Psoas muscle (tissue), 8 donors: Measurements from ENCODE around the gene TYK2. TPM values are rescaled to one million over a fixed set of nuclear protein-coding genes. Genes with fewer than 3 reads are reported as not detected.

Experiments used
- ATAC-seq, 4 donors: fragments of 200-7000 bp; cut with Tn5 transposase; one replicate each; pipeline ENCODE4 v1.9.1; 2020; ENCODE audit warnings: moderate library complexity in 3 of 4, mild to moderate bottlenecking in 2 of 4
- DNase-seq, 2 donors: peaks; one replicate each; pipeline ENCODE4 v3.0.0-alpha.2; 2020
- H3K27ac ChIP-seq: fragments of 200-600 bp; one replicate; pipeline ENCODE4 v1.8.0; 2022
- H3K27me3 ChIP-seq, 3 donors: fragments of 200-600 bp in 1 of 3; one replicate each; pipeline versions ENCODE4 v1.6.1 to v1.8.0; 2013 to 2022; ENCODE audit warnings: low read length in 2 of 3, mild to moderate bottlenecking in 2 of 3, moderate library complexity in 1 of 3; ENCODE audit not compliant: insufficient read depth in 3 of 3
- H3K36me3 ChIP-seq, 2 donors: fragments of 200-600 bp in 1 of 2; one replicate each; pipeline versions ENCODE4 v1.6.1 to v1.8.0; 2013 to 2022; ENCODE audit warnings: low read depth in 1 of 2, mild to moderate bottlenecking in 1 of 2, moderate library complexity in 1 of 2; ENCODE audit not compliant: insufficient read depth in 1 of 2
- H3K4me1 ChIP-seq: fragments of 200-600 bp; one replicate; pipeline ENCODE4 v1.8.0; 2022
- H3K4me3 ChIP-seq: fragments of 200-600 bp; one replicate; pipeline ENCODE4 v1.8.0; 2022; ENCODE audit warnings: mild to moderate bottlenecking
- H3K9me3 ChIP-seq: fragments of 200-600 bp; one replicate; pipeline ENCODE4 v1.8.0; 2022
- CTCF ChIP-seq: fragments of 200-600 bp; IDR thresholded peaks from one replicate; pipeline ENCODE4 v1.8.0; 2022; ENCODE audit warnings: antibody characterized with exemption
- WGBS, 3 donors: extraction: QIAGEN DNeasy Blood & Tissue Kit; methylation state at CpG; one replicate each; pipeline versions ENCODE4 v1.1.6 to v1.1.7; 2013; 5-methylcytosine and 5-hydroxymethylcytosine counted together
- intact Hi-C, 2 donors: fragments of 100-400 bp; cut with DNase I; formaldehyde crosslinking; loops; one replicate each; pipeline versions ENCODE4 v1.11.0 to v1.14.2; 2022
- polyA plus RNA-seq, 3 donors: library from polyadenylated mRNA; stranded (reverse); fragments of 200-250 nt; gene quantifications; one replicate each; pipeline ENCODE4 v1.2.3, GENCODE V29; 2013
- total RNA-seq, 4 donors: library from RNA; stranded (reverse); fragmentation: NEBNext Ultra II Directional in 2 of 4; extraction: Animal tissue kit (Norgen Biotek cat#: 25700) in 2 of 4; gene quantifications; one replicate each; pipeline versions ENCODE4 v1.2.1 to v1.2.4, GENCODE V29; 2021 to 2023
- donor health status: healthy with polysubstance abuse.
- donor health status: DM: no; HTN: no; CAD: no; lungs with moderate emphysema.
- donor health status: Bipolar disorder and iron deficiency.
- donor health status: healthy.
- donor health status: DM: yes; HTN: yes; CAD: no.
- donor health status: DM: no; HTN: no; CAD: no.
- donor health status: DM: no; HTN: no; CAD: no.
- donor health status: DM: yes; HTN: yes; CAD: no.

The TYK2 gene
- total and polyA plus RNA-seq, 7 donors: 37.1 to 58.8 (median 41.7) TPM

GRCh38 chr19:10398819-10399218 is 18.4 kb upstream of the TYK2 start:
- Histone ChIP-seq H3K4me3 (no peak overlapping the region), H3K27ac (peak overlapping the region; percentile 88), H3K4me1 (peaks cover 39% of the 10 kb centered on the region), H3K36me3 (peaks cover 0 to 29% of the 10 kb centered on the region in 2 donors), H3K27me3 (no peaks in the 10 kb centered on the region), H3K9me3 (no peaks in the 10 kb centered on the region)
- intact Hi-C loops: loop anchor here in 1 of 2 donors (10.0 kb wide), 1 partner anchor 284 kb away; the partner anchor contains the start of genes EIF3G and P2RY11
- no peak for DNase-seq
- ATAC-seq: no peak
- no peak for TF ChIP-seq CTCF
- WGBS, 3 donors: 63 to 81% (median 72%) methylated on average over 9 of the region's 9 CpGs

- ATAC-seq (no peak), DNase-seq (no peak)
- TF ChIP-seq CTCF: no peak
- H3K27me3 ChIP-seq: no peaks in the 10 kb centered on the region
- 67 to 70% (median 68%) methylated on average over 22 to 24 of the region's 24 CpGs for WGBS, 3 donors
- H3K27ac ChIP-seq: no peak overlapping the region
- H3K9me3 ChIP-seq: no peaks in the 10 kb centered on the region
- intact Hi-C loops: loop anchor here in 1 of 2 donors (10.0 kb wide), 1 partner anchor 281 kb away; the partner anchor contains the start of genes EIF3G and P2RY11
- no peak overlapping the region for H3K4me3 ChIP-seq
- peaks cover 25% of the 10 kb centered on the region for H3K4me1 ChIP-seq
- peaks cover 4 to 58% of the 10 kb centered on the region in 2 donors for H3K36me3 ChIP-seq
Measured at GRCh38 chr19:10395917-10396316, 15.5 kb upstream of the TYK2 start.

- ATAC-seq (no peak), DNase-seq (no peak)
- WGBS, 3 donors: 91 to 94% (median 92%) methylated on average over 23 to 26 of the region's 26 CpGs
- intact Hi-C loops: loop anchor here in 1 of 2 donors (10.0 kb wide), 1 partner anchor 281 kb away; the partner anchor contains the start of genes EIF3G and P2RY11
- no peak overlapping the region for H3K4me3 ChIP-seq
- peaks cover 4 to 63% of the 10 kb centered on the region in 2 donors for H3K36me3 ChIP-seq
- no peak overlapping the region for H3K27ac ChIP-seq
- no peak for TF ChIP-seq CTCF
- H3K9me3 ChIP-seq: no peaks in the 10 kb centered on the region
- H3K27me3 ChIP-seq: no peaks in the 10 kb centered on the region
- H3K4me1 ChIP-seq: peaks cover 20% of the 10 kb centered on the region
Measured at GRCh38 chr19:10395436-10395835, 15.1 kb upstream of the TYK2 start.

GRCh38 chr19:10395003-10395402 is 14.6 kb upstream of the TYK2 start:
- no peak for TF ChIP-seq CTCF
- DNase-seq (no peak), ATAC-seq (no peak)
- WGBS, 3 donors: 87 to 89% (median 89%) methylated on average over 12 of the region's 12 CpGs
- Histone ChIP-seq H3K27ac (no peak overlapping the region), H3K4me1 (peaks cover 15% of the 10 kb centered on the region), H3K27me3 (no peaks in the 10 kb centered on the region), H3K4me3 (no peak overlapping the region), H3K9me3 (no peaks in the 10 kb centered on the region), H3K36me3 (peaks cover 4 to 63% of the 10 kb centered on the region in 2 donors)
- intact Hi-C loops: loop anchor here in 1 of 2 donors (10.0 kb wide), 1 partner anchor 280 kb away; the partner anchor contains the start of genes EIF3G and P2RY11

- Histone ChIP-seq H3K27me3 (no peaks in the 10 kb centered on the region), H3K36me3 (peaks cover 4 to 55% of the 10 kb centered on the region in 2 donors), H3K4me3 (no peak overlapping the region), H3K27ac (no peak overlapping the region), H3K9me3 (no peaks in the 10 kb centered on the region), H3K4me1 (no peaks in the 10 kb centered on the region)
- no peak for TF ChIP-seq CTCF
- ATAC-seq: no peak
- intact Hi-C loops: loop anchor here (5.0 to 10.0 kb wide), 2 partner anchors 278 to 461 kb away; partner anchors contain the start of genes EIF3G (in 1 of the 2) and P2RY11 (in 1 of the 2)
- DNase-seq: no peak
- WGBS, 3 donors: 86 to 90% (median 86%) methylated on average over 22 to 24 of the region's 24 CpGs
Measured at GRCh38 chr19:10393137-10393536, 12.8 kb upstream of the TYK2 start.
